PC-9 (cell line): ENCODE results near the gene ELOVL5.

Source experiments
- EZH2 ChIP-seq: fragments of 200-600 bp; sonication (generic); IDR thresholded peaks from 2 replicates; pipeline ENCODE4 v1.8.0; 2017; ENCODE audit warnings: antibody characterized with exemption, low read depth
- TF ChIP-seq, protein P1 (sequence below): fragments of 200-600 bp; sonication (generic); conservative IDR thresholded peaks from 2 replicates; pipeline ENCODE4 v1.6.1; 2017; ENCODE audit warnings: mixed run types, antibody characterized with exemption, mild to moderate bottlenecking, moderate library complexity

DNA sequence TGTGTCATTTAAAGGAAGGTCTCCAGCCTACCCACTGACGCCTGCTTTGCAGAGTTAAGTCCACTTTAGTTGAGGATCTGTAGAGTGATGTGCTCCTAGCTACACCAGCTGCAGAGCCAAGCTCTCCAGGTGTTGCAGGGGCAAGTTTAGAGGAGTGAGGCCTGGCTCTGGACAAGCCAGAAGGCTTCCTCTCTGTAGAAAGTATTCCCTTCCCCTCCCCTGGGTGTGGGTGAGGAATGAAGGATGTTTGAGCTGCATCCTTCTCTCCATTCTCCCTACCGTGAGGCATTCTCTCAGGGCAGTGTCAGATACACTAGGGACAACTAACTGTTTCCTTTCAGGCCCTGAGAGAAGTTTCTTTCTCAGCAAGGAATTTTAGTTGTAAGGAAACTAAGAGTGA lies 66.5 kb downstream of the ELOVL5 start:
- TF ChIP-seq, protein P1, sequence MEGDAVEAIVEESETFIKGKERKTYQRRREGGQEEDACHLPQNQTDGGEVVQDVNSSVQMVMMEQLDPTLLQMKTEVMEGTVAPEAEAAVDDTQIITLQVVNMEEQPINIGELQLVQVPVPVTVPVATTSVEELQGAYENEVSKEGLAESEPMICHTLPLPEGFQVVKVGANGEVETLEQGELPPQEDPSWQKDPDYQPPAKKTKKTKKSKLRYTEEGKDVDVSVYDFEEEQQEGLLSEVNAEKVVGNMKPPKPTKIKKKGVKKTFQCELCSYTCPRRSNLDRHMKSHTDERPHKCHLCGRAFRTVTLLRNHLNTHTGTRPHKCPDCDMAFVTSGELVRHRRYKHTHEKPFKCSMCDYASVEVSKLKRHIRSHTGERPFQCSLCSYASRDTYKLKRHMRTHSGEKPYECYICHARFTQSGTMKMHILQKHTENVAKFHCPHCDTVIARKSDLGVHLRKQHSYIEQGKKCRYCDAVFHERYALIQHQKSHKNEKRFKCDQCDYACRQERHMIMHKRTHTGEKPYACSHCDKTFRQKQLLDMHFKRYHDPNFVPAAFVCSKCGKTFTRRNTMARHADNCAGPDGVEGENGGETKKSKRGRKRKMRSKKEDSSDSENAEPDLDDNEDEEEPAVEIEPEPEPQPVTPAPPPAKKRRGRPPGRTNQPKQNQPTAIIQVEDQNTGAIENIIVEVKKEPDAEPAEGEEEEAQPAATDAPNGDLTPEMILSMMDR, result no peak
- no peak for TF ChIP-seq EZH2
